CD4-positive, alpha-beta T cell treated with Interleukin-2 at 100 ng/mL for 4 hours (primary cell): ENCODE results near the gene GPR3.
"Not testable (repeated sequence)": the region's sequence is repeated elsewhere in the genome, so short reads cannot be mapped to it uniquely, and the experiment has no call there.

ENCODE experiments used
- DNase-seq: peaks from one replicate; pipeline ENCODE4 v3.0.0-alpha.2; 2020; ENCODE audit warnings: low spot score

GPR3 gene

GRCh38 chr1:27377760-27378495 is 14.5 kb upstream of the GPR3 start:
- DNase-seq, result no peak

- no peak for DNase-seq
Observed at GRCh38 chr1:27379564-27380122, 12.8 kb upstream of the GPR3 start.

- no peak for DNase-seq
Observed at GRCh38 chr1:27380224-27380623, 12.2 kb upstream of the GPR3 start.

- no peak for DNase-seq
Observed at GRCh38 chr1:27380766-27381733, 11.4 kb upstream of the GPR3 start.

- DNase-seq, result no peak
Observed at GRCh38 chr1:27381969-27382762, 10.3 kb upstream of the GPR3 start.

GRCh38 chr1:27383039-27383605 is 9.3 kb upstream of the GPR3 start, which contains the start of gene CD164L2:
Gene CD164L2 (minus strand): TSS chr1:27383333. CDS start chr1:27383239, 94 bp downstream.
- DNase-seq, result no peak

- DNase-seq, result no peak
Observed at GRCh38 chr1:27383661-27384060, 8.8 kb upstream of the GPR3 start.

GRCh38 chr1:27384797-27385196 is 7.6 kb upstream of the GPR3 start:
- not testable (repeated sequence) for DNase-seq

GRCh38 chr1:27388337-27389005 is 4.0 kb upstream of the GPR3 start:
- DNase-seq, result peak; percentile 83

- DNase-seq, result peak; percentile 26
Observed at GRCh38 chr1:27391511-27392095, 819 bp upstream of the GPR3 start.

GRCh38 chr1:27392778-27393635 is 585 bp downstream of the GPR3 start:
- DNase-seq, result no peak

GRCh38 chr1:27393641-27394281 is 1.3 kb downstream of the GPR3 start:
- no peak for DNase-seq

- DNase-seq, result no peak
Observed at GRCh38 chr1:27394282-27394658, 1.8 kb downstream of the GPR3 start.

- DNase-seq, result no peak
Observed at GRCh38 chr1:27394925-27395324, 2.5 kb downstream of the GPR3 start.

GRCh38 chr1:27395441-27396195 is 3.2 kb downstream of the GPR3 start:
- DNase-seq, result peak; percentile 83

GRCh38 chr1:27397110-27397509 is 4.7 kb downstream of the GPR3 start:
- no peak for DNase-seq

GRCh38 chr1:27397749-27398148 is 5.3 kb downstream of the GPR3 start:
- DNase-seq, result no peak

GRCh38 chr1:27398405-27399149 is 6.2 kb downstream of the GPR3 start:
- no peak for DNase-seq
